ENCODE data around the gene PRR7.

PRR7 gene

GRCh38 chr5:177462021-177462670 is 15.5 kb downstream of the PRR7 start:
- FAIRE-seq (no peak), DNase-seq (ENCODE audit: extremely low spot score, insufficient read length, low read depth) (no peak)

- DNase-seq (ENCODE audit: extremely low spot score, insufficient read length, low read depth) (no peak), FAIRE-seq (no peak)
Observed at GRCh38 chr5:177465044-177465443, 18.4 kb downstream of the PRR7 start.

GRCh38 chr5:177466861-177467260 is 20.2 kb downstream of the PRR7 start:
- FAIRE-seq (no peak), DNase-seq (ENCODE audit: extremely low spot score, insufficient read length, low read depth) (no peak)

- FAIRE-seq (no peak), DNase-seq (ENCODE audit: extremely low spot score, insufficient read length, low read depth) (no peak)
Observed at GRCh38 chr5:177467436-177467835, 20.8 kb downstream of the PRR7 start.

GRCh38 chr5:177468329-177468684 is 21.7 kb downstream of the PRR7 start:
- FAIRE-seq (no peak), DNase-seq (ENCODE audit: extremely low spot score, insufficient read length, low read depth) (no peak)

GRCh38 chr5:177468685-177469628 is 22.3 kb downstream of the PRR7 start:
- no peak for FAIRE-seq
- DNase-seq (ENCODE audit: extremely low spot score, insufficient read length, low read depth): no peak

- FAIRE-seq (no peak), DNase-seq (ENCODE audit: extremely low spot score, insufficient read length, low read depth) (no peak)
Observed at GRCh38 chr5:177469750-177470525, 23.3 kb downstream of the PRR7 start.

- no peak for DNase-seq (ENCODE audit: extremely low spot score, insufficient read length, low read depth)
- FAIRE-seq: no peak
Observed at GRCh38 chr5:177470759-177471536, 24.3 kb downstream of the PRR7 start.

- no peak for DNase-seq (ENCODE audit: extremely low spot score, insufficient read length, low read depth)
- FAIRE-seq: no peak
Observed at GRCh38 chr5:177471610-177472356, 25.2 kb downstream of the PRR7 start.

- DNase-seq (ENCODE audit: extremely low spot score, insufficient read length, low read depth) (no peak), FAIRE-seq (no peak)
Observed at GRCh38 chr5:177472460-177473442, 26.1 kb downstream of the PRR7 start.

GRCh38 chr5:177473443-177474001 is 26.9 kb downstream of the PRR7 start, which contains the start of gene DBN1:
DBN1 (minus strand) TSS chr5:177473634; CDS start chr5:177473521, 113 bp downstream.
- FAIRE-seq (no peak), DNase-seq (ENCODE audit: extremely low spot score, insufficient read length, low read depth) (no peak)

- no peak for DNase-seq (ENCODE audit: extremely low spot score, insufficient read length, low read depth)
- FAIRE-seq: no peak
Observed at GRCh38 chr5:177474002-177474476, 27.4 kb downstream of the PRR7 start.

GRCh38 chr5:177474846-177475562 is 28.4 kb downstream of the PRR7 start:
- DNase-seq (ENCODE audit: extremely low spot score, insufficient read length, low read depth) (no peak), FAIRE-seq (no peak)

GRCh38 chr5:177475563-177476427 is 29.2 kb downstream of the PRR7 start:
- FAIRE-seq: no peak
- no peak for DNase-seq (ENCODE audit: extremely low spot score, insufficient read length, low read depth)

GRCh38 chr5:177476531-177477233 is 30.1 kb downstream of the PRR7 start:
- FAIRE-seq: no peak
- DNase-seq (ENCODE audit: extremely low spot score, insufficient read length, low read depth): no peak

Data from GM18507 (cell line).